Activated gamma-delta T cell treated with anti-CD3 and anti-CD28 coated beads, Interleukin-2, amount 50 U/mL, for 16 hours (primary cell): ENCODE data around the gene SCUBE1.
"Not testable (repeated sequence)": the region's sequence is repeated elsewhere in the genome, so short reads cannot be mapped to it uniquely, and the experiment has no call there.

Experiments used
- DNase-seq: peaks from one replicate; pipeline ENCODE4 v3.0.0-alpha.2; 2020; ENCODE audit warnings: low read depth

Gene SCUBE1

GRCh38 chr22:43301866-43302265, 41.3 kb downstream of the SCUBE1 start:
- no peak for DNase-seq

- no peak for DNase-seq
Observed at GRCh38 chr22:43300891-43301676, 42.1 kb downstream of the SCUBE1 start.

DNA sequence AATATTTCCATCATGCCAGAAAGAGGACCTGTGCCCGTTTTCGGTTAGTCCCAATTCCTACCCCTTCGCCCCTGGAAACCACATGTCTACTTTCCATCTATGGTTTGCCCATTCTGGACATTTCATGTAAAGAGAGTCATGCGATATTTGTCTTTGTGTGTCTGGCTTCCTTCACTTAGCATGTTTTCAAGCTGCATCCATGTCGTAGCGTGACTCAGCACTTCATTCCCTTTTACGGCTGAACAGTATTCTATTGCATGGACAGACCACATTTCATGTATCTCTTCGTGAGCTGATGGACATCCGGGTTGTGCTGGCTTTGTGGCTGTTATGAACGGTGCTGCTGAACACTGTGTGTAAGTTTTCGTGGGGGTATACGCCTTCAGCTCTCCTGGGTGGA, 43.4 kb downstream of the SCUBE1 start:
- no peak for DNase-seq

GRCh38 chr22:43298062-43298801, 44.9 kb downstream of the SCUBE1 start:
- DNase-seq = no peak

DNA sequence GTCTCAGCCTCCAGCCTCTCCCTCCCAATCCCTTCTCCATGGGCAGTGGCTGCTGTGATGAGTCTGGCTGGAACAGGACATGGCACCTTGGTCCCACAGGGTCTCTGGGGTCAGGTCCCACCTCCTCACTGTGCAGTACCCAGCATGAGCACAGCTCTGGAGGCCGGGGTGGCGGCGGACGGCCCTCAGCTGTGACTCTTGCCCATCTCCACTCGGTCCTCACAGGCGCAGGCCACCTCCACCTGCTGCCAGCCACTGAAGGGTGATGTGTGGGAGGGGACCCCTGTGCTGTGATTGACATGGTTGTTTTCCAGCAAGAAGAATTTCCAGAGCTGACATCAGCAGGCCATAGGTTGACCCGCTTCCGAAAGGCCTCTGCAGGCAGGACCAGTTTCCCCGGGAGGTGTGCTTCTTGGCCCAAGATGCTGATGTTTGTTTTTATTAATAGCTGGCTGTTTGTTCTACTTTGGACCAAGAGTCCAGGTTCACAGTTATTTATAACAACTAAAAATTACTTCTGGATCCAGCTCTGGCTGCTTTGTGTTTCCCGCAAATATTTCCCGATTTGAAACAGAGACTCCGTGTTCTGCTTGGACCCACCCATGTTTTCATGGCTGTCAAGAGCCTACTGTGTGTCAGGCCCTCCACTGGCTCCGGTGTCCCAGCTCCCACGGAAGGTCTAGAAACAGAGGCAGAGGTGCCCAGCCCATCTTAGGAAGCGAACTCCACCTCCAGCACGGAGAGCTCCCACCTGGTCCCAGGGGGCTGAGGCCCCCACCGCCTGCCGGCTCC, 45.7 kb downstream of the SCUBE1 start:
- no peak for DNase-seq

GRCh38 chr22:43296276-43296902, 46.8 kb downstream of the SCUBE1 start:
- no peak for DNase-seq

GRCh38 chr22:43295660-43296059, 47.5 kb downstream of the SCUBE1 start:
- DNase-seq = no peak

DNA sequence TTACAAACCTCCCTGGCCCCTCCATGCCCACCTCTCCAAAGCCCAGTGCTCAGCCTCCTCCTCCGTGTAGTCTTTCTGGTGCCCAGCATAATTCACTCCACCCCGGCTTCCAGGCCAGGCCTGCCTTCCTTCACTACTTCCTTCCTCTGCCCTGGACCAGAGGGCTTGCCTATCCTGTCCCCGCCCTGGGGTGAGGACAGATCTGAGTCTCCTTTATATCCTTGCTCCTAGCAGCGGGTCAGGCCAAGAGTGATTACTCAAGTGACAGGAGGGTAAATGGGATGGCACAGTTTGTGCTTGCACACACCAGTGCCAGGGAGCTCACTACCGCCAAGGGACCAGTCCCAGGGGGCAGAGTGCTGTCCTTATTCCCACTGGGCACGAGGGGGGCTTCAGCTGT, 48.0 kb downstream of the SCUBE1 start:
- DNase-seq = no peak

GRCh38 chr22:43293655-43294392, 49.3 kb downstream of the SCUBE1 start:
- DNase-seq = no peak

DNA sequence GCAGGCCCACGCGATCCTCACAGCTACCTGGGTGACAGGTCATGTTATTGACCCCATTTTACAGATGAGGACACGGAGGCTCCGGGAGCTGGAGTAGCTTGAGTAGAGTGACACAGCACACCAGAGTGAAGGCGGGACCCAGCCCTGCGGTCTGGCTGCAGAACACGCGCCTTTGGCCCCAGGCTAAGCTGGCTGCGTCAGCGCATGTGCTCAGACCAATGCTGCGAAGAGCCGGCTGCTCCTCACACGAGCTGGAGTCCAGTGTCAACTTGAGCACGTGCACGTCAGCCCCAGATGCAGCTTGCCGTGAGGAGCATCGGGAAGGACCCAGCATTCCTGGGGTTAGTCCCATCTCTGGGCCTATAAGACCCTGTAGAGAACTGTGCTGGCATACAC, 49.9 kb downstream of the SCUBE1 start:
- no peak for DNase-seq

DNA sequence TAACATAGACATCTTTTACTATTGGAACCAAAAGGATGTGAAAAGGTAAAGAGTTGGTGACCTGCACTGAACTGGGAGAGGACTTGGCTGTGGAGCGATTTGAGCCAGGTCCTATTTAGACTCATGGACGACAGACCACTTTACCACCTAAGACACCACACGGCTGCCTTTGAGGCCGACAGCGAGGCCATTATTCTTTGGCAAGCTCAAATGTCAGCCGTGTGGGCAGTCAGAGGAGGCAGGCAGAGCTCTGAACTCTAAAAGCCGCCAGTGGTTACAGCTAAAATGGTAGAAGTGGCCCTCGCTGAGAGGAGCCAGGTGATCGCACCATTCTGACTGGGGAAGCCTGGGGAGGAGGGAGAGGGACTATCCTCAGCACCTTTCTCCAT, 50.5 kb downstream of the SCUBE1 start:
- DNase-seq = no peak

DNA sequence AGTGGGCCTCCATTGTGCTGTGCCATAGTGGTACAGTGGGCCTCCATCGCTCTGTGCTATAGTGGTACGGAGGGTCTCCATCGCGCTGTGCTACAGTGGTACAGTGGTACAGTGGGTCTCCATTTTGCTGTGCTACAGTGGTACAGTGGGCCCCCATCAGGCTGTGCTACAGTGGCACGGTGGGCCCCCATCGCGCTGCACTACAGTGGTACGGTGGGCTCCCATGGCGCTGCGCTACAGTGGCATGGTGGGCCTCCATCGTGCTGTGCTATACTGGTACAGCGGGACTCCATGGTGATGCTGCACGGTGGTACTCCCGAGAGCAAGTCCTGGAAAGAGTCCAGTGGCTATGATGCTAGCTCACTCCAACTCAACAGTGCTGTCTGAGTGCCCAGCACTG, 51.8 kb downstream of the SCUBE1 start:
- DNase-seq = no peak

GRCh38 chr22:43289976-43290721, 53.0 kb downstream of the SCUBE1 start:
- no peak for DNase-seq

DNA sequence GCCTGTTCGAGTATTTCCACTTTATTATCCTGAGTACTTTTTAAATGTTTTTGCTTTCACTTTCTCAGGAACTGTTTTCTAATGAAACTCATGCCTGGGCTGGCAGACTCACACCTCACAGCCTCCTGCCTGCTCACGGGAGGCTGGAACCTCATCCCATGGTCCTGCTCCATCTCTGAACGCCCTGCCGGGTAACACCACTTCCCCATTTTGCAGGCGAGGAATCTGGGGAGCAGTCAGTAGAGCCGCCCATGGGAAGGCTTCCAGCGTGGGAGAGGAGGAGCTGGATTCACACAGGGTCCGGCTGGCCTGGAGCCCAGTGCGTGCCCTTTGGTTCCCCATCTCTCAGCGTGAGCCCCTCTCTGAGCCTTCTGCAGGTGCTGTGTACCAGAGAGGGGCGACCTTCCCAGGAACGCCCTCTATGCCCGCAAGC, 53.6 kb downstream of the SCUBE1 start:
- no peak for DNase-seq

- DNase-seq = no peak
Observed at GRCh38 chr22:43288807-43289420, 54.3 kb downstream of the SCUBE1 start.

DNA sequence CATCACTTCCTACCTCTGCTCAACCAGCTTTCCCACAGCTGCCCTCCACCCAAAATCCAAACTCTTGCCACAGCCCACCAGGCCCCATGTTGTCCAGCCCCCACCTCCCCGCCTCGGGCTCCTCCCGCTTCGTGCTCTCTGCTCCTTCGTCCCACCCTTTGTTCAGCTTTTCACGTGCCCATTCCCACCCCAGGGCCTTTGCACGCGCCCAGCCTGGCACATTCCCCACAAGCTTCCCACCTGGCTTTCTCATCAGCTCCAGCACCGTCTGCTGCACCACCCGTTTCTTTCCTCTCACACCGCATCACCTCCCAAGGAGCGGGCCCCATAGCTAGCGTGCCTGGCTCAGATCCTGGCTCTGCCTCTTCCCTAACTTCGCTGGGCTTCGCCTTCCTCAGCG, 54.8 kb downstream of the SCUBE1 start:
- no peak for DNase-seq

DNA sequence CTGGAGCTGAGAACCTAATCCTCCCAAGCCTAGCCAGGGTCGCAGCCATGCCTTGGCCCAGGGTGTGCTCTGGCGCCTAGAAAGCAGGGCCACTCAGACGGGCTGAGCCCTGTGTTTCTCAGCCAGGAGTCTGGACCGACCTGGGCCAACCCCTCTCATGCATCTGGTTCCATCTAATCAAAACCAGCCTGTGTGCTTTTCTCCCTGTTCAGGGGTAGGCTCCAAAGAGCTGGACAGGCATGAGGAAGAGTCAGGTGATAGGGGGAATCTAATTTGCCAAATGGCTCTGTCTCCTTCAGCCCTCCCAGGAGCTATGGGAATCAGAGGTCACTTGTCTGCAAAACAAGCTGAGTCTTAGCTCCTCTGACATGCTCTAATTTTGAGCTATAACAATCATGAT, 55.7 kb downstream of the SCUBE1 start:
- no peak for DNase-seq

DNA sequence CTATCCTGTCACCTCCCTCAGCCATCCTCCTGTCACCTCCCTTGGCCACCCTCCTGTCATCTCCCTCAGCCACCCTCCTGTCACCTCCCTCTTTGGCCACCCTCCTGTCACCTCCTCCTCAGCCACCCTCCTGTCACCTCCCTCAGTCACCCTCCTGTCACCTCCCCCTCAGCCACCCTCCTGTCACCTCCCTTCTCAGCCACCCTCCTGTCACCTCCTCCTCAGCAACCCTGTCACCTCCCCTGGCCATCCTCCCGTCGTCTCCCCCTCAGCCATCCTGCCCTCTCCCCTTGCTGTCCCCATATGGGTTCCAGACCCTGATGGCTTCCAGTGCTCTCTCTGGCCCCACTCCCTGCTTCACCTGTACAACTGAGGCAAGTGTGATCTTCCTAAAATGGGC, 61.8 kb downstream of the SCUBE1 start:
- no peak for DNase-seq

DNA sequence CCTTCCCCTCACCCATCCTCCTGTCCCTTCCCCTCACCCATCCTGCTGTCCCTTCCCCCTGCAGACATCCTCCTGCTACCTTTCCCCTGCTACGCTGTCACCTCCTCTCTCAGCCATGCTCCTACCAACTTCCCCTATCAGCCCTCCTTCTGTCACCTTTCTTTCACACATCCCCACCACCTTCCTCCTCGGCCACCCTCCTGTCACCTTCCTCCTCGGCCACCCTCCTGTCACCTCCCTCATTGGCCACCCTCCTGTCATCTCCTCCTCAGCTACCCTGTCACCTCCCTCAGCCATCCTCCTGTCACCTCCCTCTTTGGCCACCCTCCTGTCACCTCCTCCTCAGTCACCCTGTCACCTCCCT, 62.7 kb downstream of the SCUBE1 start:
- not testable (repeated sequence) for DNase-seq

- no peak for DNase-seq
Observed at GRCh38 chr22:43279867-43280522, 63.2 kb downstream of the SCUBE1 start.
